ENCODE data around the gene CMTM3.

DNA sequence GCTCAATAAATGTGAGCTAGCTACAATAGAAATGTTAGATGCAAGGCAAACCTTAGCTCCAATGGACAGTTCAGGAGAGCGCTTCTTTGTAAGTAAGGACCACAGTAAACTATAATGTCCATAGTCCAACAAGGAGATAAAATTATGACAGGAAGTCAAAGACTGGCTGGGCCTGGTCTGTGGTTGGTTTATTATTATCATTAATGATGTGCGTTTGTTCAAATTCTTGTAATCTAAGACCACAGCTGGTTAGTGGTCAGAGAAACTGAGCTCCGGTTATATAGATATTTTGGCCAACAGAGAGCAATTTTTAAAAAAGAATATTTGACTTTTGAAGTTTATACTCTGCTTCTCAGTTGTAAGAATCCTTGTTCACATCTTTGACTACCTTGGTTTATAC is 30.0 kb upstream of the CMTM3 start:
- TF ChIP-seq POLR2A (IDR thresholded peaks at IDR 0.05; ENCODE audit: low read depth, low read length) (no peak), TAF1 (IDR thresholded peaks at IDR 0.05; ENCODE audit: borderline replicate concordance, low read depth, low read length) (no peak), POLR2AphosphoS5 (IDR thresholded peaks at IDR 0.05; ENCODE audit: low read depth, low read length) (no peak)
